HepG2 (cell line): ENCODE data around the gene CDH13. TPM values are rescaled to one million over a fixed set of nuclear protein-coding genes. Genes with fewer than 3 reads are reported as not detected.

Source experiments
- ATAC-seq: fragments of 200-7000 bp; cut with Tn5 transposase; 3 replicates; pipeline ENCODE4 v1.9.1; 2020; ENCODE audit warnings: mild to moderate bottlenecking, moderate library complexity
- BruUV-seq: library from RNA; stranded (reverse); fragments of 400-500 nt; replicated peaks from 2 replicates; lab custom pipeline; 2021; lab: Mats Ljungman, UMichigan
- CTCF ChIA-PET: fragments of 300-600 bp; formaldehyde crosslinking; extraction: SDS; loops from one replicate; lab custom pipeline; 2021; ENCODE audit warnings: low total read pairs, inconsistent platforms, low intra/inter-chr PET ratio; lab: Yijun Ruan, JAX
- POLR2A ChIA-PET: fragments of 350-600 bp; sonication (Branson Sonifier 250); formaldehyde crosslinking; loops from one replicate; lab custom pipeline; 2020; ENCODE audit warnings: antibody characterized with exemption, inconsistent platforms; lab: Yijun Ruan, JAX
- DNase-seq: peaks from one replicate; pipeline ENCODE4 v3.0.0-alpha.2; 2015; ENCODE audit warnings: low spot score
- FAIRE-seq: peaks from 3 replicates; lab custom pipeline; 2011; peaks lifted over from hg19 to GRCh38; lab: Jason Lieb, UNC
- H2AFZ ChIP-seq: one replicate; pipeline ENCODE4 v1.6.1; 2011; ENCODE audit warnings: low read length, inconsistent platforms
- H3K27ac ChIP-seq: fragments of 300-600 bp; 3 replicates; pipeline ENCODE4 v1.8.0; 2011; ENCODE audit warnings: mixed run types, mild to moderate bottlenecking, mixed read lengths, low read length, inconsistent platforms; ENCODE audit not compliant: insufficient read depth; ENCODE audit errors: extremely low read length
- H3K27me3 ChIP-seq, 2 experiments: fragments of 200-600 bp in 1 of 2; 2 replicates in 1 of 2; 3 replicates in 1 of 2; pipeline versions ENCODE4 v1.6.0 to v1.8.0; 2011; ENCODE audit warnings: low read length in 2 of 2, mild to moderate bottlenecking in 2 of 2, moderate library complexity in 2 of 2, inconsistent platforms in 1 of 2; ENCODE audit not compliant: insufficient read depth in 2 of 2, control insufficient read depth in 1 of 2
- H3K36me3 ChIP-seq, 2 experiments: fragments of 200-600 bp in 1 of 2; replicated peaks in 1 of 2; 2 replicates in 1 of 2; 3 replicates in 1 of 2; pipeline versions ENCODE4 v1.5.1 to v1.8.0; 2011; ENCODE audit warnings: low read length in 2 of 2, inconsistent platforms in 1 of 2; ENCODE audit not compliant: insufficient read depth in 2 of 2, control insufficient read depth in 1 of 2
- H3K4me1 ChIP-seq: 2 replicates; pipeline ENCODE4 v1.5.1; 2012; ENCODE audit warnings: low read length, inconsistent platforms; ENCODE audit not compliant: insufficient read depth
- H3K4me2 ChIP-seq: 2 replicates; pipeline ENCODE4 v1.6.0; 2011; ENCODE audit warnings: low read depth, low read length, inconsistent platforms
- H3K4me3 ChIP-seq, 3 experiments: fragments of 200-600 bp in 1 of 3; sonication (generic), shearing (Covaris generic) in 1 of 3; replicated peaks in 1 of 3; 2 replicates each; pipeline ENCODE4 v1.5.1; 2011 to 2016; ENCODE audit warnings: low read length in 3 of 3, inconsistent platforms in 2 of 3, low read depth in 2 of 3, mild to moderate bottlenecking in 2 of 3, control low read depth in 1 of 3, mixed read lengths in 1 of 3; ENCODE audit not compliant: insufficient read depth in 1 of 3
- H3K79me2 ChIP-seq: one replicate; pipeline ENCODE4 v1.6.1; 2011; ENCODE audit warnings: low read length, inconsistent platforms; ENCODE audit not compliant: insufficient read depth
- H3K9ac ChIP-seq: 2 replicates; pipeline ENCODE4 v1.6.0; 2011; ENCODE audit warnings: mild to moderate bottlenecking, low read depth, low read length, inconsistent platforms; ENCODE audit not compliant: insufficient read depth
- H3K9me3 ChIP-seq: 2 replicates; pipeline ENCODE4 v1.5.1; 2012; ENCODE audit warnings: mild to moderate bottlenecking, low read length
- H4K20me1 ChIP-seq: 2 replicates; pipeline ENCODE4 v1.6.0; 2011; ENCODE audit warnings: inconsistent platforms, mild to moderate bottlenecking, low read length, moderate library complexity; ENCODE audit not compliant: insufficient read depth
- BCLAF1 ChIP-seq: fragments of 450-650 bp; IDR thresholded peaks from 2 replicates; pipeline ENCODE4 v1.6.1; 2017; ENCODE audit warnings: mild to moderate bottlenecking
- CREB1 ChIP-seq, 2 experiments: fragments of 450-650 bp in 1 of 2; IDR thresholded peaks; 2 replicates each; pipeline ENCODE4 v1.6.1; 2016 to 2017; ENCODE audit warnings: control low read depth in 1 of 2, mild to moderate bottlenecking in 1 of 2, missing compliant biosample characterization in 1 of 2, missing genetic modification characterization in 1 of 2
- ELF1 ChIP-seq: sonication (generic); formaldehyde crosslinking; IDR thresholded peaks from 2 replicates; pipeline ENCODE4 v1.4.0; 2020; ENCODE audit warnings: missing genetic modification reagents
- ETV5 ChIP-seq: IDR thresholded peaks from 2 replicates; pipeline ENCODE4 v1.6.1; 2018; ENCODE audit warnings: missing biosample characterization, missing genetic modification reagents, inconsistent platforms, borderline replicate concordance
- HBP1 ChIP-seq: IDR thresholded peaks from 2 replicates; pipeline ENCODE4 v1.6.1; 2016; ENCODE audit warnings: low read depth, control low read depth
- HNRNPLL ChIP-seq: fragments of 200-400 bp; formaldehyde crosslinking; IDR thresholded peaks from 2 replicates; pipeline ENCODE4 v1.6.1; 2017; ENCODE audit warnings: mild to moderate bottlenecking, low read depth, low read length; ENCODE audit not compliant: poor library complexity, severe bottlenecking
- PRPF4 ChIP-seq: fragments of 200-400 bp; formaldehyde crosslinking; IDR thresholded peaks from 2 replicates; pipeline ENCODE4 v1.6.1; 2016; ENCODE audit warnings: low read length, low read depth; ENCODE audit not compliant: poor library complexity, severe bottlenecking
- SP5 ChIP-seq: IDR thresholded peaks from 2 replicates; pipeline ENCODE4 v1.6.1; 2016; ENCODE audit warnings: low read depth, borderline replicate concordance
- U2AF2 ChIP-seq: fragments of 200-400 bp; formaldehyde crosslinking; IDR thresholded peaks from 2 replicates; pipeline ENCODE4 v1.6.1; 2017; ENCODE audit warnings: low read depth, mild to moderate bottlenecking, low read length
- ZBTB7A ChIP-seq: sonication (generic); formaldehyde crosslinking; IDR thresholded peaks from 2 replicates; pipeline ENCODE4 v1.8.0; 2022; ENCODE audit warnings: mild to moderate bottlenecking, missing genetic modification reagents
- ZFP36L2 ChIP-seq: sonication (generic); formaldehyde crosslinking; IDR thresholded peaks from 2 replicates; pipeline ENCODE4 v1.4.0; 2020; ENCODE audit warnings: missing genetic modification reagents
- ZKSCAN1 ChIP-seq: fragments of 150-350 bp; IDR thresholded peaks from 2 replicates; pipeline ENCODE4 v1.6.1; 2014; ENCODE audit warnings: low read length
- ZNF414 ChIP-seq: sonication (generic); formaldehyde crosslinking; IDR thresholded peaks from 2 replicates; pipeline ENCODE4 v1.5.0; 2020; ENCODE audit warnings: missing genetic modification reagents
- ZNF446 ChIP-seq: sonication (generic); formaldehyde crosslinking; IDR thresholded peaks from 2 replicates; pipeline ENCODE4 v1.5.0; 2020; ENCODE audit warnings: mild to moderate bottlenecking, missing genetic modification reagents
- ZNF629 ChIP-seq: sonication (generic); formaldehyde crosslinking; conservative IDR thresholded peaks from 2 replicates; pipeline ENCODE4 v1.5.0; 2020; ENCODE audit warnings: missing genetic modification reagents
- ZSCAN30 ChIP-seq: sonication (generic); formaldehyde crosslinking; IDR thresholded peaks from 2 replicates; pipeline ENCODE4 v1.5.0; 2020; ENCODE audit warnings: mild to moderate bottlenecking, missing genetic modification reagents
- ZXDC ChIP-seq: sonication (generic); formaldehyde crosslinking; IDR thresholded peaks from 2 replicates; pipeline ENCODE4 v1.5.0; 2020; ENCODE audit warnings: mild to moderate bottlenecking, missing genetic modification reagents
- WGBS: methylation state at CpG from one replicate; pipeline ENCODE4 v1.1.6; 2017; ENCODE audit warnings: low lambda C conversion rate; 5-methylcytosine and 5-hydroxymethylcytosine counted together
- in situ Hi-C: cut with HindIII; loops from 2 replicates; pipeline ENCODE4 v1.10.0; 2017; ENCODE audit warnings: low pct_unique_long_range_greater_than_20kb; ENCODE audit not compliant: extremely low pct_ligation_motif_present
- intact Hi-C: fragments of 100-400 bp; cut with micrococcal nuclease; formaldehyde crosslinking; loops from one replicate; pipeline ENCODE4 v1.10.0; 2022; ENCODE audit not compliant: unreplicated experiment
- polyA plus RNA-seq, 8 experiments: library from polyadenylated mRNA; depleted of rRNA in 3 of 8; stranded (reverse) in 7 of 8; unstranded in 1 of 8; fragments of >200 nt; fragmentation: Illumina TruSeq in 4 of 8; extraction: Trizol in 4 of 8; gene quantifications; 2 replicates each; pipeline versions ENCODE4 v1.2.1 to v1.2.3, GENCODE V29; 2011 to 2016; ENCODE audit warnings: low read depth in 4 of 8, missing spikeins in 1 of 8, mixed read lengths in 1 of 8; ENCODE audit not compliant: insufficient read depth in 1 of 8
- total RNA-seq, 5 experiments: library from RNA; depleted of rRNA; stranded (reverse); fragments of >200 nt; fragmentation: Illumina TruSeq; extraction: Trizol; gene quantifications; 2 replicates each; pipeline ENCODE4 v1.2.3, GENCODE V29; 2016; ENCODE audit warnings: low read depth in 1 of 5

Gene CDH13
- total and polyA plus RNA-seq, 2 of the 13 experiments (the other 11 are each of a cell fraction or from before 2014, with no cell fraction given): not detected

- no peak for TF ChIP-seq ZNF629 (CRISPR knock-in tag)
These were observed 806.4 kb downstream of the CDH13 start (continued) for GRCh38 chr16:83433201-83433600.

GRCh38 chr16:83437036-83437435 is 810.3 kb downstream of the CDH13 start:
- H3K4me1 ChIP-seq: no peaks in the 10 kb centered on the region
- no peak overlapping the region for H3K4me2 ChIP-seq
- H4K20me1 ChIP-seq: no peaks in the 10 kb centered on the region
- ChIA-PET CTCF (no interaction called here), POLR2A (no interaction called here)
- H3K4me3 ChIP-seq: no peak overlapping the region
- intact Hi-C loops: no loop called here
- H3K9ac ChIP-seq: no peak overlapping the region
- no peaks in the 10 kb centered on the region for H3K36me3 ChIP-seq
- in situ Hi-C loops: no loop called here
- H3K9me3 ChIP-seq: no peaks in the 10 kb centered on the region
- 39% methylated on average over 7 of the region's 7 CpGs for WGBS
- TF ChIP-seq ZFP36L2 (no peak), BCLAF1 (no peak), ETV5 (CRISPR knock-in tag) (no peak), ZNF414 (CRISPR knock-in tag) (no peak), HBP1 (CRISPR knock-in tag) (no peak), U2AF2 (no peak), ZNF446 (CRISPR knock-in tag) (no peak), ZXDC (no peak), ZKSCAN1 (no peak), CREB1 (IDR thresholded peaks at IDR 0.05) (no peak), CREB1 (CRISPR knock-in tag; IDR thresholded peaks at IDR 0.05) (no peak), SP5 (no peak), ZBTB7A (no peak), HNRNPLL (no peak), PRPF4 (no peak), ZSCAN30 (CRISPR knock-in tag) (no peak), ELF1 (CRISPR knock-in tag) (no peak)
- no peak for DNase-seq
- no peak overlapping the region for H3K27ac ChIP-seq
- H3K27me3 ChIP-seq: peaks cover 0 to 4% of the 10 kb centered on the region in 2 experiments; a peak in 1 of 5 replicates
- FAIRE-seq: no peak
- no peak overlapping the region for H2AFZ ChIP-seq
- H3K79me2 ChIP-seq: no peaks in the 10 kb centered on the region
- no peak for ATAC-seq
- no TSS peak for BruUV-seq
